Measurements from ENCODE around the gene GATAD1.
"Not testable (repeated sequence)": the region's sequence is repeated elsewhere in the genome, so short reads cannot be mapped to it uniquely, and the experiment has no call there.

Gene GATAD1

GRCh38 chr7:92447345-92448204, at the start of gene GATAD1:
Gene GATAD1 (plus strand): TSS chr7:92447482. CDS start chr7:92447730, 248 bp downstream.
- DNase-seq, result peak; percentile 74

- DNase-seq, result no peak
Measured at GRCh38 chr7:92397542-92397941, 49.7 kb upstream of the GATAD1 start.

- DNase-seq, result no peak
Measured at GRCh38 chr7:92400013-92400412, 47.3 kb upstream of the GATAD1 start.

- DNase-seq, result no peak
Measured at GRCh38 chr7:92402920-92403759, 44.1 kb upstream of the GATAD1 start.

- no peak for DNase-seq
Measured at GRCh38 chr7:92403760-92404074, 43.6 kb upstream of the GATAD1 start.

- DNase-seq, result peak; percentile 15
Measured at GRCh38 chr7:92404170-92404614, 43.1 kb upstream of the GATAD1 start.

GRCh38 chr7:92409357-92409756, 37.9 kb upstream of the GATAD1 start:
- no peak for DNase-seq

- DNase-seq, result not testable (repeated sequence)
Measured at GRCh38 chr7:92410162-92410561, 37.1 kb upstream of the GATAD1 start.

- no peak for DNase-seq
Measured at GRCh38 chr7:92412745-92413144, 34.5 kb upstream of the GATAD1 start.

- DNase-seq, result no peak
Measured at GRCh38 chr7:92413550-92413949, 33.7 kb upstream of the GATAD1 start.

GRCh38 chr7:92415225-92415624, 32.1 kb upstream of the GATAD1 start:
- DNase-seq, result no peak

GRCh38 chr7:92417913-92418312, 29.4 kb upstream of the GATAD1 start:
- DNase-seq, result no peak

- no peak for DNase-seq
Measured at GRCh38 chr7:92421676-92422435, 25.4 kb upstream of the GATAD1 start.

- no peak for DNase-seq
Measured at GRCh38 chr7:92422926-92423325, 24.4 kb upstream of the GATAD1 start.

- DNase-seq, result no peak
Measured at GRCh38 chr7:92423710-92424131, 23.6 kb upstream of the GATAD1 start.

- no peak for DNase-seq
Measured at GRCh38 chr7:92425311-92425947, 21.9 kb upstream of the GATAD1 start.

- DNase-seq, result no peak
Measured at GRCh38 chr7:92427193-92427592, 20.1 kb upstream of the GATAD1 start.

- no peak for DNase-seq
Measured at GRCh38 chr7:92432299-92432946, 14.9 kb upstream of the GATAD1 start.

GRCh38 chr7:92433019-92433418, 14.3 kb upstream of the GATAD1 start:
- DNase-seq, result no peak

- DNase-seq, result no peak
Measured at GRCh38 chr7:92435542-92435941, 11.7 kb upstream of the GATAD1 start.

GRCh38 chr7:92436612-92437445, 10.5 kb upstream of the GATAD1 start:
- no peak for DNase-seq

All from stimulated activated CD4-positive, alpha-beta T cell treated with anti-CD3 and anti-CD28 coated beads, Interleukin-4, amount 100 ng/mL, for 1 hour (primary cell).